ENCODE data around the gene PTPRG.

DNA sequence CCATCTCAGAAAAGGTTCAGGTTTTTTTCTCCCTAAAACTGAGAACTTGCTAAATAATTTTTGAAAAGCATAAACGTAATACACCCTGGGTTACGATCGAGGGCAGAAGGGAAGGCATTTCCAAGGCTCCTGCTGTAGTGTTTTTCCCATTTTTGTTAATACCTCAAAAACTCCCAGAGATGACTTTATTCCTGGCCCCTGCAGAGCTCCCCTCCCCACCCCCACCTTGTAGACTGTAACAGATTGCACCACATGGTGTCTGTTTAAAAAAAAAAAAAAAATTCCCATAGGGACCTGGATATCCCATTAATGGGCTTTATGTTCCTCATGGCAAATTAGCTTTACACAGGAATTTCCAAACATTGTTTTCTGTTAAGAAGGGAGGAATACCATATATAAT, 773.8 kb downstream of the PTPRG start:
- no peak for TF ChIP-seq POLR2AphosphoS5 (IDR thresholded peaks at IDR 0.05)
- TF ChIP-seq, protein P1, sequence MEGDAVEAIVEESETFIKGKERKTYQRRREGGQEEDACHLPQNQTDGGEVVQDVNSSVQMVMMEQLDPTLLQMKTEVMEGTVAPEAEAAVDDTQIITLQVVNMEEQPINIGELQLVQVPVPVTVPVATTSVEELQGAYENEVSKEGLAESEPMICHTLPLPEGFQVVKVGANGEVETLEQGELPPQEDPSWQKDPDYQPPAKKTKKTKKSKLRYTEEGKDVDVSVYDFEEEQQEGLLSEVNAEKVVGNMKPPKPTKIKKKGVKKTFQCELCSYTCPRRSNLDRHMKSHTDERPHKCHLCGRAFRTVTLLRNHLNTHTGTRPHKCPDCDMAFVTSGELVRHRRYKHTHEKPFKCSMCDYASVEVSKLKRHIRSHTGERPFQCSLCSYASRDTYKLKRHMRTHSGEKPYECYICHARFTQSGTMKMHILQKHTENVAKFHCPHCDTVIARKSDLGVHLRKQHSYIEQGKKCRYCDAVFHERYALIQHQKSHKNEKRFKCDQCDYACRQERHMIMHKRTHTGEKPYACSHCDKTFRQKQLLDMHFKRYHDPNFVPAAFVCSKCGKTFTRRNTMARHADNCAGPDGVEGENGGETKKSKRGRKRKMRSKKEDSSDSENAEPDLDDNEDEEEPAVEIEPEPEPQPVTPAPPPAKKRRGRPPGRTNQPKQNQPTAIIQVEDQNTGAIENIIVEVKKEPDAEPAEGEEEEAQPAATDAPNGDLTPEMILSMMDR (IDR thresholded peaks at IDR 0.05) = no peak

Measured in esophagus muscularis mucosa (tissue), 3 donors.